Left kidney (tissue), 2 donors: ENCODE data around the gene LEFTY1. TPM values are rescaled to one million over a fixed set of nuclear protein-coding genes. Genes with fewer than 3 reads are reported as not detected.

Source experiments
- DNase-seq: peaks from one replicate; pipeline ENCODE4 v3.0.0-alpha.2; 2013
- polyA plus RNA-seq: library from polyadenylated mRNA; unstranded; fragments of 120-200 nt; gene quantifications from one replicate; pipeline ENCODE4 v1.2.1, GENCODE V29; 2013; ENCODE audit not compliant: insufficient read length

Gene LEFTY1
- polyA plus RNA-seq, 1 donor = 3.6 TPM

DNA sequence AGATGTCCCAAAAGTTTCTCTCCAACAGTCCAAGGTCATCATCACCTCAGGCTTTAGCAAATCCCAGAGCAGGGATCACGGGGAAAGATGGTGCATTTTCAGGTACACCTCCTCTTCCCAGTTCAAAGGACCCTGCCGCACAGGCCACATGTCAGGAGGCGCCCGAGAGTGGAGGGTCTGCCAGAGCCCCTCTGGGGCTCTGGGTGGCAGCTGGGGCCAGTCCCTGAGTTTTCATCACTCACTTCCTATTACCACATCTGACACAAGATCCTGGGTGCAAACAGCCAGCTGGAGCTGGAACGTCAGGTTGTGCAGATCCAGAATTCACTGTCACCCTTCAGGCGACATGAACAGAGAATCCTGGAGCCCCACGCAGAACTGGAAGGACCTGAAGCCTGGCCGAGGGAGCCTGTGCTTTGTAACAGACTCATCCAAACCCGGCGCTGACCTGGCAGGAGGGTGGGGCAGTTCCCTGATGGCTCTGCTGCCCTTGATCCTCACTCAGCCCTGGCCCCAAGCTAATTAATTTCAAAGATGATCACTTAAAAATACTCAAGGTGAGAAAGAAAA lies 15.6 kb downstream of the LEFTY1 start:
- no peak for DNase-seq

DNA sequence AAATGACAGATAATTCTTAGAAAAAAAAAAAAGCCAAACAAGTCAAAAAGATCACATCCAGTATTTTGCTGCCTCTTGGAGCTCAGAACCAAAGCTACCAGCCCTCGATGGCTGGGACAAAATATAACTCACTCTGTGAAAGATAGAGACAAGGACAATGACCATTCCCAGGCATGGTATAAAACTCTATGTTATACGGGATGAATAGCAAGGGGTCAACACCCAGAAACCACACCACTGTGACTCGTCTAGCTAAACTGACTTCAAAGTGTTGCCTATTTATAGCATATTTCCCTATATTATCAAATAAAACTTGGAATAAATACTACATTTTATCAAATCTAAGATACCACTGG lies 16.9 kb downstream of the LEFTY1 start:
- DNase-seq = no peak

DNA sequence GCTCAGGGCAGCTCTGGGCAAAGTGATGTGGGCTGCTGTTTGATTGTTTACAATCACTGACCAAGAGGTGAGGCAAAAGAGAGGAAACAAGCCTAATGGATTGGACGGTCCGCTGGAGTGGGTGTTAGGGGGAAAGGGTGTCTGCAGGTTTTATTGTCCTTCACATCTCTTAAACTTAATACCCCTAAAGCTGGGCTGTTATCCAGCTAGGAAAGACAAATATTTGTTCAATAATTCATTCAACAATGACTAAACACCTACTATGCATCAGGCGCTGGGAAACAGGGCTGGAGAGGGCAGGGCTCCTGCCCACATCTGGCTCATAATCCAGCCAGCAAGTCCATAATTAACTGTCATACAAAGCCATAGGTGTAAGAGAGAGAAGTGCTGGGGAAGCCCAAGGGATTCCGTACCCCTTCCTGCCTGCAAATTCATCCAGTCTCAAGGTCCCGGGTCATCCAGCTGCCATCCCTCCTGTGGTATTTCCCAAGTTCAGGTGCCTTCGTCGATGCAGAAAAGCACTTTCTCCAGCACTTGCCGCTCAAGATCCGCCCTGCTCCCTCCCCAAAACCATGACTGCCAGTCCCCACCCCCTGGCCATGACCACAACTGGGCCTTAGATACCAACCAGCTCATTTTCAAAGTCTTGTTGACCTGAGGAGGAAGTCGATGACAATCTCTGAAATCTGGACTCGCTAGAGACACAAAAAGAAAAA lies 17.4 kb downstream of the LEFTY1 start:
- DNase-seq = no peak

DNA sequence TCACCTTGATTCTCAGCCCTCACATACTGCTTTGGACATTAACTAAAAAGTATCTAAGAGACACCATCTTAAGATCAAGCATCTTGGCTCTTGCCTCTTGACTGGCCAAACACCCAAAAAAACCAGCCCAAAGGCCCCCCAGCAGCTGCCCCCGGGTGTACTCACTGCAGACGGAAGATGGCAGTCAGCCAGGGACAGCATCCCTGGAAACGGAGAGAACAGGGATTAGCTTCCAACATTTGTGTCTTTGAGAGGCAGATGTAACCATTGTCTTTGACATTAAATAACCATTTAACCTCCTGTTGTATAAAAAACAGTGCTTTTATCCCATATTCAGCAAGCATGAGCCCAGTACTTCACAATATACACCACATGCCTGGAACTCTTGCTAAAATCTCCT lies 18.0 kb downstream of the LEFTY1 start:
- DNase-seq = no peak

DNA sequence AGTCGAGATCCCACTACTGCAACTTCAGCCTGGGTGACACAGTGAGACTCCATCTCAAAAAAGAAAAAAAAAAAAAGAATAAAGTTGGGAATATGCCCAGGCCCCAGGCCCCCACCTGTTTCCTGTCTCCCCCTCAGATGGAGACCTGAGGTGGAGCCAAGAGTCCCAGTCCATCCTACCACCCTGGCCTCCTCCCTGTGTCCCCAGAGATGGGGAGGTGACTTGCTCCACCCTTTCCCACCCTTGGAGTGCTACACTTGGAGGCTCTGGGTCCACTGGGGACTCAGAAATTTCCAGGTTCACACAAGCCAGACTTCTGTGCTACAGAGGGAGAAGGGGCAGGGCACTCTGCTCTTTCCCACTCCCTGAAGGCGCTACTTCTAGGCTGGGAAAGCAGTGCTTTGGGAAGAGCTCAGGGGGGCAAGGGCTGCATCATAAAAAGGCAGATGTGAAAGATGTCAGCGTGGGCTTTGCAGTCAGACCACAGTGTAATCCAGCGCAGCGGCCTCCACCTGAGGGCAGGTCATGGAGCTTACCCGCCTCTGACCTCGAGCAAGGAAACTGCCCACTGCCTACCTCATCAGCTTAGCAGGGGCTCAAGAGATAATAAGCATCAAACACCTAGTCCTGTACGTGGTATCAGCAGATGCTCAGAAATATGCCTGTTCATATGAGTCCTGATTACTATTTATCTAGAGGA lies 20.2 kb downstream of the LEFTY1 start:
- no peak for DNase-seq

DNA sequence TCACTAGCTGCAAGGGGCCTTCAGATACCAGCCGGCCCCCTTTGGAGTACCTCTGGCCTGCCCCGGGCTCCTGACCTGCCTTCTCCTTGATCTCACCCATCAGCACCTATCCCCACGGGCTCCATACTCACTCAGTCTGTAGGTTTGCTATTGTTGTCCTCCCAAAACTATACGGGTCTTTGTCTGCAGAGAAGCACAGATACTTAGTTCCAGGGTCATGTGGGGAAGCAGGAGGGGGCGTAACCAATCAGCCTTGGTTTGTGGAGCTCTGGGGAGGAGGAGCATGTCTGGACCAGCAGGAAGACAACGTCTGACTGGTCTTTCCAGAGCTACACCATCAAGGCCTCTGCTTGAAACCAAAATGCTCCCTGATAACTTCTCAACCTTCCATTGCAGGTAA lies 22.0 kb downstream of the LEFTY1 start:
- no peak for DNase-seq

DNA sequence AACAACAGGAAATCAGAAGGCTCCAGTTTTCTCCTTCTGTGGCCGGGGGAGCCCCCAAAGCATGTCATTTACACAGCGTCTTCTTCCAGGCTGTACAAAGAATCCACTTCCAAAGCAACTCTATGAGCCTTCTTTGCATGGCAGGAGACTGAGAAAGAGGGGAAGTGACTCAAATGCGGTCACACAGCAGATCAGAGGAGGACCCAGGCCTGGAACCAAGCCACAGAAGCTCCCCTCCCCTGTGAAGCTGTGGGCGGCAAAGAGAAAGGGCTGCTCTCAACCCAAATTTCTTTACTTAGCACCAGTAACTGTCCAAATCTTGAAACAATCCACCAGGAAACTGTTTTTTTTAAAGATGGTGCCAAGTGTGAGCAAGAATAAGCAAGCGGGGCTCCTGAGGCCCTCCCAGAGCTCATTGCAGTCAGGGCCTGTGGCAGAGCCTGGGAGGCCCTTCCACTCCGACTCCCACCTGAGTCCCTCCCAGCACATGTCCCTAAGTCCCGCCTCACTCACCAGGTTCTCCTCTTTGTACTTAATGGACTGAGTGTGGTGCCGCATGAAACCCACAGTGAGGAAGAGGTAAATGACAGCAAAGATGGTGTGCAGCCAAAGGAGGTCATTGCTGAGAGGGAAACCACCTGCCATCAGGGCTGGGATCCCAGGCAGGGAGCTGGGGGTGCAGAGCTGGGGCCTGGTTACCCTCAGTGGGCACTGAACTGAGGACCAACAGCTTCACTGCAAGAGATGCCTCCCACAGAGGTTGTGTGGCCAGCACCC lies 22.7 kb downstream of the LEFTY1 start:
- no peak for DNase-seq

DNA sequence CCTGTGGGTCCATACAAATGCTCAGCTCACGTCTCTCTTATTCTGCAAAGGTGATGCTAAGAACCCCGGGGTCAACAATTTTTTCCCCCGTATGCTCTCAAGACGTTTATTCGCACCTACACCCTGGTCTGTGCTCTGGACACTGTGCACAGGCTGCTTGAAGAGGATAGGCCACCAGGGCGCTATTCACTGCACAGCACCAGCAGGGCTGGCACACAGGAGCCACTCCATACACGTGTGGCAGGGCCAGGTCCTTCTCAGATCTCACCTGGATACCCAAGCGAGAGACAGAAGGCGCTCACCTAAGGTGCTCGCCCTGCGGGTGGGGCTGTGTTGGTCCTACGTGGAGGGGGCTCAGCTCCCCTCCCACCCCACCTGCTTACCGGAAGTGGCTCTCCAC lies 23.4 kb downstream of the LEFTY1 start:
- DNase-seq = no peak

DNA sequence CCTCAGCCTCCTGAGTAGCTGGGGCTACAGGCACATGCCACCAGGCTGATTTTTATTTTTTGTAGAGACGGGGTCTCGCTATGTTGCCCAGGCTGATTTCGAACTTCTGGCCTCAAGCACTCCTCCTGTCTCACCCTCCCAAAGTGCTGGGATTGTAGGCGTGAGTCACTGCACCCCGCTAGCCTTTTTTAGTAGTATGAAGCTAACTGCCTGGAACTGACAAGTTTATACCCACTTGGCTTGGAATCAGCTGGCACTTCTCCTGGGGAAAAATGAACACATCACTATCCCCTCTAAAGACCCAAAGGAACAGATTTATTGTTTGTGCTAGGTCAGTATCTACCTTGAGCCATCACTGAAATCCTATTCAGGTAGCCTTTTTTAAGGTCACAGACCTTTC lies 25.8 kb downstream of the LEFTY1 start:
- no peak for DNase-seq

DNA sequence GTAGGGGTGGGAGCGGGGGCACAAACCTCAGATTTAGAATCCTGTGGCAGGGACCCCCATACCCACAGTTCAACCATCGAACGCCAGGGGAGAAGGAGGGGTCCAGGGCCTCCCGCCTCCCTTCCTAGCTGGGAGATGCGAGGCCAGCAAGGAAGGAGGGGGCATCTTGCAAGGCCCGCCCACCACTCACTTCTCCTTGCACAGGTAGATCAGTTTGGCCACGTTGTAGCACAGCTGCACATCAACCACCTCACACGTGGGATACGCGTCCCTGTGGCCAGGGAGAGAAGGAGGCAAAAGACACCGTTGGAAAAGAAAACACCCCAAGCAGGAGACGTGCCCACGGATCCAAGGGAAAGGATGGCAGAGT lies 26.4 kb downstream of the LEFTY1 start:
- DNase-seq = no peak

DNA sequence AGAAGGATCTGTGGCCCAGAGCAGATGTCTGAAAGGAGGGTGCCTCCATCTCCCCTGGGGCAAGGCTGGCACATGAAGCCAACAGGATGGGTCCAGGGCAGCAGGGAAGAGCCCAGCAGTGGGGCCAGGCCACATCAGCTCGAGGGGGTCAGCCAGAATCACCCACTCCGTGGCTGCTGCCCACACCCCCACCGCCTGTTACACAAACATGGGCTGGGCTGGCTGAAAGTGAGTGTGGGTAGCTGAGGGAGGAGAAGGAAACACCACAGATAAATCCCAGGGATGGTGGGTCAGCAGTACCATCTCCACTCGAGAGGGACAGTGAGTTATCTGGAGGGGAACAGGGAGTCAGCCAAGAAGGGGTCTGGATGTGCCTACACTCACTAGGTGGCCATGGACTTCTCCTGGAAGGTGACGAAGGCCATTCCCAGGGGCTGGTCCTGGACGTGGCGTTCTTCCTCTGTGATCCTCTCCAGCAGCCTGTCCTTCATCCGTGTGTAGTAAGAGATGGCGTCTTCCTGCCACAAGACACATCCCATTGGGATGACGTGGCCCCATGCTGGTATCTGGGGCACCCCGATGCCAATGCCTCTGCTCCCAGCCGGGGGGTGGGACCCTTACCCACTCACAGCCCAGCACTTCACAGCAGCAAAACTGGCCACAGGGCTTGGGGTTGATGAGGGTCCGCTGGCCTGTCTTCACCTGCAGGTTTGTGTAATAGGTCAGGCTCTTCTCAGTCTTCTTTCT lies 26.9 kb downstream of the LEFTY1 start:
- no peak for DNase-seq

DNA sequence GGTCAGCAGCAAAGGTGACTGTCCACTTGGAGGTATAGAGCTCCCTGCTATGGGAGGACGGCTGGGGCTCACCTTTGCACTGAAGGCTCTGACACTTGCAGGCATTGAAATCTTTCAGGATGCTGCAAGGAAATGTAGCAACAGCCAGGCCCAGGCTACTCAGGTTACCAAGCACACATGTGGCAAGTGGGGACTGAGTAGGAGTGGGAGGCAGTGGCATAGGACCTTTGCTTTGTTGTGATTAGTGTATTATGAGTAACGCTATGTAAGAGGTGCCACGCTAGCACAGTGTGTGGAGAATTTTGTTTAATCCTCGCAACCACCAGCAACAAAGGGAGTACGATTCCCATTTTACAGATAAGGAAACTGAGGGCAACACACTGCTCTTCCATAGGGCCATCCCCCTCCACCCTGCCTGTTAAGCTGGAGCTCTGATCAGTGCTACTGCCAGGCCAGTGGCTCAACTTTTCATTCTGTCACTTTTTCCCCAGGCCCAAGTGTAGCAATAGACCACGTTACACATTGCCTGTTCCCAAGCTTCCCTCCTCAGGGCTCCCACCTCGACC lies 28.0 kb downstream of the LEFTY1 start:
- DNase-seq = no peak

DNA sequence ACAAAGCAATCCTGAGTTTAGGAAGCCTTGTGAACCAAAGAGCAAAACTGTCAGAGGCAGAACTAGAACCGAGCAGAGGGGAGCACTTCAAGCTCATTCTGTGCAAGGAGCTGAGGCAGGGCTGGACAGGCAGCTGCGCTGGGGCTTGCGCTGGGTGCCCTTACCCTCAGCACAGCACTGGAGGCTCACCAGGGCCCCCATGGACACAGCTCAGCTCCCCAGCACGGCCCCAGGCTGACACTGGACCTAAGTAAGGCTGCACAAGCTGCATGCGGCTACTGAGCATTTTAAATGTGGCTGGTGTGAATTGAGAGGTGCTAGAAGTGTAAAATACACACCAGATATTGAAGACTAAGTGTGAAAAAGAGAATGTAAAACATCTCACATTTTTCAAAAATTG lies 28.8 kb downstream of the LEFTY1 start:
- no peak for DNase-seq

DNA sequence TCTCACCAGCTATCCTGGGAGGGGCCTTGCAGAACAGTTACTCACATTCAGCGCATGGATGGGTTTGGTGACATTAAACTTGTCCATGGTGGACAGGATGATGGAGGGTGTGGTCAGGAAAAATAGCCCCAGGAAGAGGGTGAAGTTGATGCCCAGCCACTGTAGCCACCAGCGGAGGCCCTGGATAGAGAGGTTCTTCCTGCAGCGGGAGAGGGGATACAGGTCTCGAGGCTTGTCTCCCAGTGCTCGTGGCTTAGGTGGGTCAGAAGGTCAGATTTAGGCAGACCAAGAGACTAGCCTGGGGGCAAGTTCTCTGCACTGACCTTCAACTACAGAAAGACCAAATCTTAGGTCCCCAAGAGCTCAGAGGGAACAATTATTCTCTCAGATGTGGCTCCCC lies 29.8 kb downstream of the LEFTY1 start:
- no peak for DNase-seq

DNA sequence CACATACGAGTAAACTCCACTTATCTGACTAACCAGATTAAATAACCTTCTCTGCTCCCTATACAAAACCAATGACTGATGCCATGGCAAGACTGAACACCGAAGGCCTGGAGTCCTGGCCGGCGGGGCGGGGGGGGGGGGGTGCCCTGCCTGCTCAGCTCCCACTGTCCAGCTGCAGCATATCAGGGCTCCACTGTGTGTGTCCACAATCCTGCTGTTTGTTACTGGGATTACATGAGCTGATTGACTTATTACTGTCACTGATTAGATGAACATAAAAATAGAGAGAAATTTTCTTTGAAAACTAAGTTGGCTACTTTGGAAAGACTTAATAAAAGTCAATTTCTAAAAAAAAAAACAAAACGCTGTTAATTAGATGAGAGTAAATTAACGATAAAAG lies 31.7 kb downstream of the LEFTY1 start:
- DNase-seq = no peak

DNA sequence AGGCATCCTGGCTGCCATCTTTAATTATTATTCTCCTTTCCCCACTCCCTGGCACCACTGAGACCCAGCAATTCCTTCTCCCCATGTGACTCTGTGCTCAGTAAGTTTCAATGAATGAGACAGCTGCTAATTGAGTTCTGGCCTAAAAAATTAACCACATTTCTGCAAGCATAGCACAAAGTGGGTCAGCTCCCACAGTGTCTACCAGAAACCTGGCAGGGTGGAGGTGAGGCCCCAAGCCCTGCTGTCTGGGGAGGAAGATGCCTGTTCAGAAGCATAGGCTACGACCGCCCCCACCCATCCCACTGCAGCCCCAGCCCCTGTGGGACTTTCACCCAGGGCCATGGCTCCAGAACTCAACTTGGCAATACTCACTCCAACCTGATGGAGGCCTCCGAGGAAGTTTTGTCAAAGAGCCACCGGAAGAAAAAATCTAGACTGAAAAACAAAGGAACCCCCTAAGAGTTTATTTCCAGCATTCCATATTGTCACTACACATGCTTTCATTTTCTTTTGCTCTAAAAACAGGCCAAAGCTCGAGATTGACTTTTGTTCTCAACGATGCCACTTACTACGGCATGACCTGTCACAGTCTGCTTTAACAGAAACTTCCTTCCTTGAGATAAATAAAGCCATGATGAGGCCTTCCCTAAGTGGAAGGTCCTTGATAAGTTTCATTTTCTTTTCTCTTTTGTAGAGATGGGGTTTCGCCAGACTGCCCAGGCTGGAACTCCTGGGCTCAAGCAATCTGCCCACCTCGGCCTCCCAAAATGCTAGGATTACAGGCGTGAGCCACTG lies 33.2 kb downstream of the LEFTY1 start:
- no peak for DNase-seq

DNA sequence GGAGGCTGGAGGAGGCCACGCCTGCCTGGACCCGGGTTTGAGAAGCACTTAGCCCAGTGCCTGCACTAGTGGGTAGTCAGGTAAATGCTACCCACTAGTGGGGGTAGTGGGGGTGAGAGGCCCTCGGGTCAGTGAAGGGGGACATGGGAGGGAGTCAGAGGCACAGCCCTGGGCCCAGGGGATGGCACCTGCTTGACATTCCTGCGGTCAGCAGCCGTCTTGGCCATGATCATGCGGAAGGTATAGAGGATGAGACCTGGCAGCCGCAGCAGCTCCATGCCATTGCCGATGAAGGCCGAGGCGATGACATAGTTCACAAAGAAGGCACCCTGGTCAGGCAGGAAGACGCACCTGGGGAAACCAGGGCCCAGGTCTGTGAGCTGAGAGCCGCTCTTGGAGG lies 35.5 kb downstream of the LEFTY1 start:
- DNase-seq = no peak

DNA sequence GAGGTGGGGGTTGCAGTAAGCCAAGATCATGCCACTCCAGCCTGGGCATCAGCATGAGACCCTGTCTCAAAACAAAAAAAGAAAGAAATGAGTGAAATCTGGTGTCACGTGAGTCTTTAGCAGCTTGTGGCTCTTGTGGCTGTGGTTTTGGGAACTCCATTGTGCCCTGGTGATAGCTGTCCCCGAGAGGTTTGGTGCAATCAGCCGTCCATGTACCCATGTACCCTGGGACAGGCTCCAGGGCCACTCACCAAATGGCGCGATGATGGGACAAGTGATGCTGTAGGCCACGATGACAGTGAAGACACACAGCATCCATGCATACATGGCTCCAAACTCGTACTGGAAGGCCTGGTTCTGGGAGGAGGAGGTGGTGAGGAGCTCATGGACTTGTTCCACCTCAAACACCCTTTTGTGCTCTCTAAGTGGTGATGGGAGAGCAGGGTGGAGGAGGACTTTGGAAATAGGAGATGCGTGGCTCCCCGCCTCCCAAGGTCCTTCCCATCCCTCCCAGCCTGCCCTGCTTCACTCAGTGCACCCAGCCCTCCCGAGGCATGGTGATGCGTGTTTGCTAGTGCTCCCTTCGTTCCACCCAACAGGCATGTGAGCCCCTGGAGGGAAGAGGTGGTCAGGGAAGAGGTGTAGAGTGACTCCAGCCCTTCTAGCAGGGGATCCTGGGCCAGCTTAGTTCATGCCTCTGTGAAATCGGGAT lies 36.4 kb downstream of the LEFTY1 start:
- DNase-seq = no peak

DNA sequence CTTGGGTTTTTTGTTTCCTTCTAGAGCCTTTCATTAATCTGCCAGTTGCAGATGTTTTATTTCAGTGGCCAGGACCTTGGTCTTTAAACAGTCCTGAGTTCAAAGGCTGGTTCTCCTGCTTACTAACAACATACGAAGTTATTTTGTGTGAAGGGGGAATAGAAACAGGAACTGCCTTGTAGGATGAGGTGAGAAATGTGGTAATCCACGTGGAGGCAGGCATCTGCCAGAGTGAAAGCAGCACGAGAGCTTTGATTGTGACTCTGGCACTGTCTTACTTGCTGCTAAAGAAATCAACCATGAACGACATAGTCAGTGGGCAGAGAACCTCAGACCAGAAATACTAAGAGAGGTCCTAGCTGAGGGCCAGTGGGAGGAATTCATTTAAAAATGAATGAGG lies 37.1 kb downstream of the LEFTY1 start:
- DNase-seq = peak; percentile 47

DNA sequence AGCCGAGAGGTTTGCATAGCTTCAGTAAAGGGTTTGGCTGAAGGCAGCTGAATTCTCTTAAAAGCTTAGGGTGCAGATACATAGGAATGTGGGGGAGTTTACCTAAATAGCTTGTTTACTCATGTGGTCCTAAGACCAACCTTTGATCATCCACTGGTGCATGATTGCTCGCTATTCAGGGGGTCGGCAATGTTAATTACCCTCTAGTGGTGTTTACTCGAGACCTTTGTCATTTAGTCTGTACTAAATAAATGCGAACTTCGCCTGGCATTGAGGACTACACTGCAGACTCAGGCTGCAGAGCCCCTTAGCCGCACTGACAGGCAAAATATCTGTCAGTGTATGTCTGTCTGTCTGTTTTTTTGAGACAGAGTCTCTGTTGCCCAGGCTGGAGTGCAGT lies 38.6 kb downstream of the LEFTY1 start:
- DNase-seq = no peak

DNA sequence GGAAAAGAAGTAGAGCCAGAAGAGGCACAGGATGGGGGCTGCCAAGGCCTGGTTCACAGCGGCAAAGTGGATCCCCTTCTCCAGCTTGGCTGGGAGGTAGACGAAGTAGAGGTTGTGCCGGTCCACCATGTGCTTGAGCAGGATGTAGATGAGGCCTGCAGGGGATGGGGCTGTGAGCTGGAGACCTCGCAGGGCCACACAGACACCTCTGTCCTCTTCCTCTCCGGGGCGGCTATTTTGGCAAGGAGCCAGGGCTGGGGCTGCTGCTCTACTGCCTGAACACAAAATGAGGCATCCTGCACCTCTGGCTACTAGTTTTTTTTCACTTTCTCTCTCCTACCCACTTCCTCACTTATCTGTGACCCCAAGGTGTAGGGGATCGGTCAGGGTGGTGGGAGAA lies 39.0 kb downstream of the LEFTY1 start:
- no peak for DNase-seq
